GM18867 (cell line): ENCODE measurements around the gene ANO8.

ENCODE experiments used
- ATAC-seq: cut with Tn5 transposase; IDR thresholded peaks from one replicate; pipeline ENCODE4 v1.9.1; 2021; ENCODE audit warnings: mild to moderate bottlenecking, moderate library complexity; ENCODE audit not compliant: unreplicated experiment

ANO8 gene

DNA sequence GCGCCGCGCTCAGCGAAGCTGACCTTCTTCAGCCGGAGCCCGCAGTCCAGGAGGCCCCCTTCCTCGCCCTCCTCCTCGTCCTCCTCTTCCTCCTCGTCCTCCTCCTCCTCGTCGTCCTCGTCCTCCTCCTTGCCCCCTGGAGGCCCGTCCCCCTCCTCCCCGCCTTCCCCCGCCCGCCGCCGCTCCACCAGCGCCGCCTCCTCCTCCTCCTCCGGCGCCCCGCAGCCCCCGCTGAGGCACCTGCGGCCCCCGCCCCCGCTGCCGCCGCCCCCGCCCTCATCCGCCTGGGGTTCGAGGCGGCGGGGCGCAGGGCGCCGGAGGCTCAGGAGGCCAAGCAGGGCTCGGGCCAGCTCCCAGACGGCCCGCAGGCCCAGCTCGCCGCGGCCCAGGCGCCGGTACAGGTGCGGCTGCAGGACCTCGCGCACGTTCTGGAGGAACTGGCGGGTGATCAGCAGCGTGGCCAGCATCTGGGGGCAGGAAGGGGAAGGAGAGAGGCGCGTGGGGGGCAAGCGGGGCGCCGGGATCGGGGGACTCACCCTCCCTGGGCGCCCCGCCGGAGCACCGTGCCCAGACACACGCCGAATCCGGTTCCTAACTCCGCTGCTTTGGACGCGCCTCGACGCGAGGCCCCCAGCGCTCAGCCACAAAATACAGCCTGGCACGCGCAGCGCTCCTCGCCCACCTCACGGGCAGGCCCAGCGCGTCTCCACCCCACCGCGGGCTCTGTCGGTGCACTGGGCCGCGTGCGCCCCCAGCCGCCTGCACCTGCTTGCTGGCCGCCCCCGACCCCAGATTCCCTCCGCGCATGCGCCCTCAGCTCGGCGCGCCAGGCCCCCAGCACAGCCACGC lies 5.9 kb downstream of the ANO8 start:
- no peak for ATAC-seq

DNA sequence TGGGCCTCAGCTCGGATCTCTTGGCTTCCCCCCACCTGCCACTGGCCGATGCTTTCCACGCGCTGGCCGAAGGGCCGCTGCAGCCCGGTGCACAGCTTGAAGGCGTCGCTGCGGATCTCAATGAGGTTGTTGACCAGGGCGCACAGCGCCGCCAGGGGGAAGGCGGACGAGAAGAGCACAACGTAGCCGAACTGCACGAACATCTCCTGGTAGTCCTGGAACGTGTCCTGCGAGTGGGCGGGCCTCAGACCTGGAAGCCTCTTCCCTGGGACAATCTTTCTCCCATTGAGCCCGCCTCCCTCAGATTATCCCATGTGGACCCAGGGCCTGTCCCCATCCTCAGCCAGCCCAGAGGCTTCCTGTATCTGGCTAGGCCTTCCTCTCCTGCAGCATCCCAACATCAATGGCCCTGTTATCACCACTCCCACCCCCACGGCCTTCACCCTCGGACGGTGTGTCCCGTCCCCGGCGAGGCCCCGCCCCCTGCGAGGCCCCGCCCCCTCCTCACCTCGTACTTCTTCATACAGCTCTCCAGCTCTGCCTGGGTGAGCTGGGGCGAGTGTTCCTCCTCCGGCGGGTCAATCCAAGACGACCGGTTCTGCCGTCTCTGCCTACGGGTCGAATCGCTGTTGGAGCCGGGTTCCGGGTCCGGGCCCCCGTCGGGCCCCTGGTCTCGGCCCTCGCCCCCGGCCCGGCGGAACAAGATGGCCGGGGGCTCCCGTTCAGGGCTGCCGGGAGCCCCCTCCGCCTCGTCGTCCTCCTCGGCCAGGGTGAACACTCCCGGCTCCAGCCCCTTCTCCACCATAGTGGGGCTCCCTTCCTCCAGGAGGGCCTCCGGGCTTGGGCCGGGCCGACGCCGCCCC lies 6.8 kb downstream of the ANO8 start:
- ATAC-seq: no peak

DNA sequence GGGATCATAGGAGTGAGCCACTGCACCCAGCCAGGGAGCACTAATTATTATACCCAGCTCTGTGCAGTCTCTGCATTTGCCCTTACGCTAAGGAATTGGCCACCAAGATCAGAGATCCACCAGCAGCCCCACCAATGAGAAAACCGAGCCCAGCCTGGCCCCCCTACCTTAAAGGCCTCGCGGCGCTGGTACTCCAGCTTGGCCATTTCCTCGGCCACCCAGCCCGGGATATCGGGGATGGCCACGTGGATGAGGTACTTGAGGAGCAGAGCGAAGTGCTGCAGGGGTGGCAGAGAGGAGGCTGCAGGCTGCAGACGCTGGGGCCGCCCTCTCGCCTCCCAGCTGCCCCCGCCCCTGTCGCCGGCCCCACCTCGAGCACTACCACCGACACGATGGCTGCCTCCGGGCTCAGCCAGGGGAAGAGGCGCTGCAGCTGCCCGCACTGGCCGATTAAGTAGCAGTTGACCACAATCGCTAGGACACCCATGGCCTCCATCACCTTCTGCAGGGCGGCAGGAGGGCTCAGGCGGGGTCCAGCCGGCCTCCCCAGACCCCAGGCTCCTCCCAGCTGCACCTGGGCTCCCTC lies 7.5 kb downstream of the ANO8 start:
- ATAC-seq: no peak

DNA sequence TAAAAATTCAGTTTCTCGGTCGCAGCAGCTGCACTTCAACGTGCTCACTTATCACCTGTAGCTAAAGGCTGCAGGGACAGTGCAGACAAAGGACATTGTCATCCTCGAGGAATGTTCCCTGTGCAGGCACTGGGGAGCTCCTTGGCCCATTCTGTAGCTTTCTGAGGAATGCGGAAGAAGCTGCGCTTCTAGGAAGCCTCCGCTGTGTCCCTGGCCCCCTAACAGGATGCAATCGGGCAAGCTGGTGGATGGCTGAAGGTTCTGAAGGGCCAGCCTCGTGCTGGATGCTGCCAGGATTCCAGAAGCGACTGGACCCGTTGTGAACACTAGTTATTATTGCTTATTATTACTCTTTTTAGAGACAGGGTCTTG lies 8.1 kb downstream of the ANO8 start:
- no peak for ATAC-seq

DNA sequence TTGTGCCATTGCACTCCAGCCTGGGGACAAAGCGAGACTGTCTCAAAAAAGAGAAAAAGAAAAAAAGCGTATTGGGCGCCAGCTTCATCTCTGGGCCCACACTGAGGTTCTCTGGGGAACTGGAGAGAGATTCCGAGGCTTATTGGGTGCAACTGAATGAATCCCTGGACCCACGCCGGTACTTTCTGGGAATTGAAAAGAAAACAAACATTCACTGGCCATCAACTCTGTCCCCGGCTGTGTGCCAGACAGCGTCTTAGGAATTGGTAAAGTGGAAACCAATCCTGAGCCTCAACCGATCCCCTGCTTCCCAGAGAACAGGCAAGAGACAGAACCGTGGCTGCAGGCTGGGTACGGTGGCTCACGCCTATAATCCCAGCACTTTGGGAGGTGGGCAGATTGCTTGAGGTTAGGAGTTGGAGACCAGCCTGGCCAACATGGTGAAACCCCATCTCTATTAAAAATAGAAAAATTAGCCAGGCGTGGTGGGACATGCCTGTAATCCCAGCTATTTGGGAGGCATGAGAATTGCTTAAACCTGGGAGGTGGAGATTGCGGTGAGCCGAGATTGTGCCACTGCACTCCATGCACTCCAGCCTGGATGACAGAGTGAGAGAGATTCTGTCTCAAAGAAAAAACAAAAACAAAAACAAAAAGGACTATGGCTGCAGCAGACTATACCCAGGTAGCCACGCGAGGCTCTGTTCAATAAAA lies 8.6 kb downstream of the ANO8 start:
- ATAC-seq: no peak

DNA sequence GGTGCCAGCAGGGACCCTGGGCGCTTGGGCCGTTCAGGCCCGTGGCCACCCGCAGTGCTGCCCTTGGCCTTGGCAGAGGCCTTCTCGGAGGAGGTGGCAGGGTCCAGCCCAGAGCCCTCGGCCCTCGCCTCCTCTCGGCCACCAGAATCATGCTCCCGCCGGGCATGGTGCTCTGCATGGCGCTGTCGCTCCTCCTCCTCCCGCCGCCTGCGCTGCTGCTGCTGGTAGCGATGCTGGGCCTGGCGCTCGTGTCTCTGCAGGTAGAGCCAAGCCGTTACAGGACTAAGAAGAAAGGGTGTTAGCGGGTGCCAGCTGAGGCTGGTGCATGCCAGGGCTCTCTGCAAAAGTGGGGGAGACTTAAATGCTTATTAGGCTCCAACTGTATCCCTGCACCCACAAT lies 9.5 kb downstream of the ANO8 start:
- ATAC-seq: no peak

DNA sequence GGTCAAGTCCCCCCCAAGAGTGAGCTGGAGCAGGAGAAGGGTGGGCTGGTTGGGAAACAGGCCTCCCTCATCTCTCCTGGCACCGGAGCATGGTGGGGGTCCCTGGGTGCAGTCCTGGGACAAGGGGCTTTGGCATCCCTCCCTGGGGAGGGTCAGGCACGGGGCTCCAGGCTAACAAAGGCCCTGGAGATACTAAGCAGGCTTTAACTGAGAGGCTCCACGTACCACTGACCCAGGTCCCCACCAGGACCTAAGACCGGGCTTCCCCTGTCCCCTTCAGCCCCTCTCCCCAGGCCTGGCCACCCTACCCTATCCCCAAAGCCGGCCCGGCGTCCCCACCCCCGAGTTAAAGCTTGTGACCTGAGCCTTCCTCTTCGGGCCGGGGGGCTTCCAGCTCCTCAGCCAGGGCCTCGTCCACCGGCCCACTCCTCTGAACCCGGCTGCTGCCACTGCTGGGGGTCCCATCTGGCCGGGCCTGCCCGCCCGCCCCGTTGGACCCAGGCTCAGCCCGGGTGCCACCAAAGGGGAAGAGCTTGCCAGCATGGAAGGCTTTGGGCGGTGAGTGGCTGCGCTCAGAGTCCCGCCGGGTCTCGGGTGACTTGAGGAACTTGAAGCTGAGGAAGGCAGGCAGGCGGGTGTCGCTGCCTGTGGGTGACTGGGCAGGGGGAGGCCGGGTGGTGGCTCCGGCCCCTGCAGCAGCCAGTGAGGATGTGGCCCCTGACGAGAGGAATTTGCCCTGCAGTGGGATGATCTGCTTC lies 10.1 kb downstream of the ANO8 start:
- no peak for ATAC-seq

DNA sequence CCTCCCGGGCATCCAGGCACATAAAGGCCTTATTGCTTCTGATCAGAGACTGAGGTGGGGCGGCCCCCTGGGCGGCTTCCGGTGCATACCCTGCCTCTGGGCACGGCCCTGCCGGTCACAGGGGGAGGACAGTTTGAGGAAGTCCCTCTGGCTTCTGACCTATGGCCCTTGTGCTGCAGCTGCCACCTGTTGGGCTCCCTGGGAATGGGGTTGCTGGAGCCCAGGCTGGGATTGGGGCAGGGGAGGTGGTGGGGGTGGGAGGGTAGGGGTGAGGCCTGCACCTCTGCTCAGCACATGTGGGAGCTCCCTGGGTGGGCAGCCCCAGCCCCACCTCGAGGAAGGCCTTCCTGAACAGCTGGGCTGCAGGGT lies 10.7 kb downstream of the ANO8 start:
- no peak for ATAC-seq

DNA sequence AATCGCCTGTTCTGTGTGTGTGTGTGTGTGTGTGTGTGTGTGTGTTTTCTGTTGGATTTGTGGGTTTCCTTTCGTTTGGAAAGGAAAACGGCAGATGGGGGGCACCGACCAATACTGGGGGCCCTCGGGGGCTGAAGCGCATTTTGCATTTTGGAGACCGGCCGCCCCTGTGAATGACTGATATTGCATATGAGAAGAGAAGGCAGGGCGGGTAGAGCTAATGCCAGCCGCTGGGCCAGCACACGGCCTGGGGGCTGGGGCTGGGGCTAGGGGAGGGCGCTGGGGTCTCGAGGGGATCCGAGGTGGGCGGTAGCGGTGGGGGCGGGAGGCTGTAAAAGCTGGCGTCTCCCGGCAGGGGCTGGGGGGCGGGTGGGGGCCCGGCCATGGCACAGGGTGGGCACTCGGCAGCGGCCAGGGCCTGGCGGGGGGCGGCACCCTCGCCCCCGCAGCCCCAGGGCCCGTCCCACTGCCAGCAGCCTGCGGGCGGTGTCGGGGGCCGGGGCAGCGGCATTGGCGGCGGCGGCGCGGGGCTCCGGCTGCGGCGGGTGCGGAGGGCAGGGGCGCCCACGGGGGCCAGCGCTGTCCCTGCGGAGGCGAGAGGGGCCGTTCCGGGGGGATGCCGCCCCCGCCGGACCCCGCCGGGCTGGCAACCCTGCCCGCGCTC lies 11.2 kb downstream of the ANO8 start:
- no peak for ATAC-seq

DNA sequence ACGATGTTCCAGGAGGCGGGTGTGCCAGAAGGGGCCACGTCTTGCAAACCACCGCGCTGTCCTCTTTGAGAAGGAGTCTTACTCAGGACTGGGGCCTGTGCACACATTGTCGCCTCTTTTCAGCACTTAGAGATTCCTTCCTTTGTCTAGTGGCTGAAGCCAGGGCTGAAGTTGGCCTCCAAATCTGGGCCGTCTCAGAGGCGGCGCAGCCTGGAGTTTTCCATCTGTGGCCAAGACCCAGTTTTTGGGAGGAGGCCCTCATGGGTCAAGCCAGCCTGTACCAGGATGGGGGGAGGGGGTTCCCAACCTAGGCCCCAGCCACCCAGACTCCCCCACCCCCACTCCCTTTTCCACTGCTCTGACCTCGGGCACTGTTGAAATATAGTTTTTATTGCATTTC lies 11.8 kb downstream of the ANO8 start:
- ATAC-seq: no peak

DNA sequence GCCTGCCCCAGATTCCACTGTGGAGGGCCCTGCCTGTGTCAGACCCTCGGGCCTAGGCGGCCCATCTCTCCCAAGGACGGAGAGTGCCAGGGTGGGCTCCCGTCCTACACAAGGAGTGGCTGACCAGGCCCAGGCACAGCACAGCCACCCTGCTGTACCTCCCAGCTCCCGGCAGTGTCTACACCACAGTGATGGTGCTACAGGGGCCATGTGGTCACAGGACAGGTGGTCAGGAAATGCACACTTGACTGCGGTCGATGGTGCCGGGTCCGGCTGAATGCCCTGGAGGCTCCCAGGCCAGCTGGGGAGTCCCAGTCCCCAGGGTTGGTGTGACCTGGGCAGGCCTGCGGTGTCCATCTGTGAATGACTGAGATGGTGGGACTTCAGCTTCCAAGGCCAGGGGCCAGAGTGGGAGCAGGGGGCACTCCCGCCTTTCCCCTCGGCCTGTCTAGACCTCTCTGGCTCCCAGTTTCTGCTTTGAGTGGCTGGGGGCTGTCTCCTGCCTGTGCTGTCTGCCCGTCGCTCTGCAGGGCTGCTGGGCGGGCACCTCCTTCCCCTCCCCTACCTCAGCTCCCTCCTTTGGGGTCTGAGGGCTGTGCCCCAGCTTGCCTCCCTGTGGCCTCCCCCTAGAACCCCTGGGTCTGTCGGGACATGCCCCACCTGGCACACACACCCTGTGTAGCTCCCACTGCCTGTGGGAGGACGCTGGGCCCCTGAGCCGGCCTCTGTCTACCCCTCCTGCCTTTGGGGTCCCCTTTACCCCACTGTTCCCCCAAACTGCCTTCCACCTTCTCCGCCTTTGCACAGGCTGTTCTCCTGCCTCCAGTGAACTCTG lies 12.8 kb downstream of the ANO8 start:
- ATAC-seq: no peak

DNA sequence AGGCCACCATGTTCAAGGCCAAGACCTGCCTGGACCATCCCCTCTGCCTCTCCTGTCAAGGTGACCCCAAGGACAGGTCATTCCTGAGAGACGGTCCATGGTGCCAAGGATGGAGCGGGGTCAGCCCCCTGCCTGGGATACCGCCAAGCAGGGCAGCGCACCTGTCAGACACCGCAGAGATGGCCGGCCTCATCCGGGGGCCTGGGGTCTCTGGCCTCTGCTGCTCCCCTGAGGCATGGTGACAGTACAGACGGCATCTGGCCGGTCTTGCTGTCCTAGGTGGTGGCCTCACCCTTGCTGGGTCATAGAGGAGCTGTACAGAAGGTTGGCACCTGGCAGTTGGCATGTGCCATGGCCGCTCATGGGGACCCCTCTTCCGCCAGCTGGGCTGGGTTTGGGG lies 14.2 kb downstream of the ANO8 start:
- no peak for ATAC-seq

DNA sequence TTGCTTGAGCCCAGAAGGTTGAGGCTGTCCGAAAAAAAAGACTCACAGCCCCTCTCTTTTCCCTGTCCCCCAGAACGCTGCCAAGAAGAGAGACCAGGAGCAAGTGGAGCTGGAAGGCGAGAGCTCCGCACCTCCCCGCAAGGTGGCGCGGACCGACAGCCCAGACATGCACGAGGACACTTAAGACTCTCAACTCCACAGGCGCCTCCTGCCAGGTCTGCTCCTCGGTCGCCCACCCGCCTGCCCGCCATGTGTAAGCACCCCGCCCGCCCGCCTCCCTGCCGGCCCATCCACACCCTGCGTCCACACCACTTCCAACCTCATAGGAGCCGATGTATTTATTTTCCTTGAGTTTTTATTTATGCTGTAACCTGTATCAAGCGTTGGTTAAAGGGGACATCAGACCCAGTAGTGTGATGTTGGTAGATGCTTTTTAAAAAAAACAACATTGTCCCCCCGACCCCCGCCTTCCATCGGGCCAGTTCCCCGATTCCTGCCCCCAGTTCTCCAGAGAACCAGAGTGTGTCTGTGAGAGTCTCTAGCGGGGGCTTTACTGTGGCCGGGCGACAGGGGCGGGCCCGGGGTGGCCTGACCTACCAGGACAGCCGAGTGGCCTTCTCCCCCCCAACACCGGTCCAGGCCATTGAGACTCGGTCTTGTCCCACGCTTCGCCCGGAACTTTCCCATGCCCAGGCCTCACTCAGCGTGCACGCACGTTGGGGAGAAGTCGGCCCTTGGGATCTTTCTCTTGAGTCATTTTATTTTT lies 15.0 kb downstream of the ANO8 start:
- no peak for ATAC-seq

DNA sequence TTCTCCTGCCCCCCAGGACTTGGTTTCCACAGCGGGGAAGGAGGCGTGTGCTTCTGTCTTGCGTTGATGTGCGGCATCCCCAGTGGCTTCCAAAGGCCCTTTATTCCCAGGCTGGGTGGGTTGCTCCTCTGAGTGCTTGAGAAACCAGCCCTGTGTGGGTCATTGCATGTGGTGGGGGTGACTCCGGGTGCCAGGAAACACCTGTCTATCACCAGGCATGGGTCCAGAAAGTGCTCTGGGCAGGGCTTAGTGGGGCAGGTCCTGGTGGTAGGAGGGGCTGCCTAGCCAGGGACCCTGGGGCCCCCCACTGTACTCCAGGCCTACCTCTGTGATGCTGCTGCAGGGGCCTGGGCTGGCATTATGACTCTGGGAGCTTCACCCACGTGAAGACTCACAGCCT lies 15.7 kb downstream of the ANO8 start:
- no peak for ATAC-seq

DNA sequence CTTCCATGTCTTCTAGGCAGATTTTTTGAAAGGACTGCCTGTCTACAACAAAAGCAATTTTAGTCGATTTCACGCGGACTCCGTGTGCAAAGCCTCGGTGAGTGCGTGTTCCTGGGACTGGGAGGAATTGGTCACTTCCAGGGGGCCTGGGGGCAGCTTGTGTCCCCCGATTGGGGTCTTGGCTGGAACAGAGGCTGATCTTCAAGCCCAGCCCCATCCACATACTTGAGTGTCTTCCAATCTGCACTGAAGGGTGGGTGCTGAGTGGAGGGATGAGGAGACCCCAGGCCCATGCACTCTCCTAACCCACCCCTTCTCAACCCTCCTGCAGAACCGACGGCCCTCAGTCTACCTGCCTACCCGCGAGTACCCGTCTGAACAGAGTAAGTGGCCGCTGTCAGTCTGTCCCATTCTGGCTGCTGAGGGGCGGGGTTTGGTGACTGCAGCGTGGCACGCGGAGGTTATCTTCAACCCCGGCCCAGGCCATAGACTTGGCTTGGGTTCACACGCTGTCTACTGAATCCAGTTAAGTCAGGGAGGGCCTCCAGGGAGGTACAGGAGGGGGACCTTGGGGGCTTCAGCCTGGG lies 20.6 kb downstream of the ANO8 start:
- ATAC-seq: no peak

DNA sequence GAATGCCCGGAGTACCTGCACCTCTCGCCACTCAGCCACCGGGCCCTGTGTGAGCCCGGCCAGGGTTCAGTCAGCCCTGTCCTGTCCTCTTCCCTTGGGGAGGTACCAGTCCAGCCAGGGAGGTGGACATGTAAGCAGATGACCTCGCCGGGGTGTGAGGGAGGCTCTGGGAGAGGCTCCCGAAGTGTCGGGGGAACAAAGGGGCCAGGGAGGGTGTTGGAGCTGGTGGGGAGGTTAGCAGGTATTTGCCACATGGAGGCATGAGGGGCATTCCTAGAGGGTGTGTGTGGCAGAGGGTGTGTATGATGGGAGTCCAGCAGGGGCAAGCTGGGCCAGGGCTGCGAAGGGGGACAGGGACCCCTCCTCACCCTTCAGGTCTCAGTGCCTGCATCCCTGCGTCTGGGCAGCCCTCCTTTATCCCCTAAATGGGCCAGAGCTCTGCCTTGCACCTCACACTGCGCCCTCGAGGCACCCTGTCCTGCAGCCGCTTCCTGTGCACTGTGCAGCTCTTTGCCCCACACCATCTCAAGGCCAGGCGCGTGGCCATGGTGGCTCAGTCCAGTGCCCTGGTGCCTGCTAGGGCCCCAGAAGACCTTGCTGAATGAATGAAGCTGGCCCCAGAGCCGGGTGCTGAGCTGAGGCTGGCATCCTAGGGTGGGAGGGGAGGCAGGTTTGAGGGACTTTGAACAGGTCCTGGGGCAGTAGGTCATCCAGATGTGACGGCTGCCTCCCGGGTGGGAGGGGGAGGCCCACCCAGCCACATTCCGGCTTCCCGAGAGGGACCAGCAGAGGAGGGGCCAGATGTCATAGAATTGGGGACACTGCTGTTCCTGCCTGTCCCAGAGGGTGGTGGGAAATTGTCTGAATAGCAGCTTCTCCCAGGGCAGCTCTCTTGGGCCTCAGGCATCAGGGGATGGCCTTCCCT lies 22.2 kb downstream of the ANO8 start:
- ATAC-seq: no peak
